HS-27A (cell line): ENCODE measurements around the gene PTGR3.

ENCODE experiments used
- DNase-seq: peaks from one replicate; pipeline ENCODE4 v3.0.0-alpha.2; 2012; ENCODE audit warnings: low read depth, missing footprints

The PTGR3 gene

DNA sequence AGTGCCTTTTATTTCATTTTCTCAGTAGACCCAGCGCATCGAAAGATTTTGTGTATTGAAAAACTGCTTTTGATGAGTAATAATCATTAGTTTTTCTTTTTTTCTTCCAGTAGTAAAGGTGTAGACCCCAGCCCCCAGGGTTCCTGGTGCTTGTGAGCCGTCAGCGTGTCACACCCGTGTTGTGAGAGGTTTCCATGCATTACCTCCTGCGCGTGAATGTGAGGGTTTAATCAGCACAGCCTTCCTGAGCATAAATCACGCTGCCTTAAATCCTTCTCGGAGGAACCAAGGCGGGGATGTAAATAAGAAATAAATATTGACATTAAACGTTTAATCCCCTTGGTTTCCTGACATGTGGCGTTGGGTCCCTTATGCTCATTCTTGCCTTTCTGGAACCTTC is 26.0 kb upstream of the PTGR3 start:
- no peak for DNase-seq

DNA sequence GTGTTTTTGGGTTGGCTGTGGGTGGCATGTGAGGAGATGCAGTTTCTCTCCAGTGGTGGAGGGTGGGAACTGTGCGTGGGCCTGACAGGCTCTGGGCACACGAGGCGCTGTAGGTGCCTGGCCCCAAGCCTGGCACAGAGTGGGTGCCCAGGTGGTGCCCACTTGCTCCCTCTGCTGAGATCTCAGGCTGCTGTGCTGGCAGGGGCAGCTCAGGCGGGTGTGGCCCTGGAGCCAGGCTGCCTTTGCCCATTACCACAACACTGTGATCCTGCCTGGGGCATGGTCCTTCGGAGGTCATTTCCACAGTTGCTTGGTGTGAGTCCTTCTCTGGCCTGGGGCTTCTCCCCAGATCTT is 22.1 kb upstream of the PTGR3 start:
- no peak for DNase-seq

DNA sequence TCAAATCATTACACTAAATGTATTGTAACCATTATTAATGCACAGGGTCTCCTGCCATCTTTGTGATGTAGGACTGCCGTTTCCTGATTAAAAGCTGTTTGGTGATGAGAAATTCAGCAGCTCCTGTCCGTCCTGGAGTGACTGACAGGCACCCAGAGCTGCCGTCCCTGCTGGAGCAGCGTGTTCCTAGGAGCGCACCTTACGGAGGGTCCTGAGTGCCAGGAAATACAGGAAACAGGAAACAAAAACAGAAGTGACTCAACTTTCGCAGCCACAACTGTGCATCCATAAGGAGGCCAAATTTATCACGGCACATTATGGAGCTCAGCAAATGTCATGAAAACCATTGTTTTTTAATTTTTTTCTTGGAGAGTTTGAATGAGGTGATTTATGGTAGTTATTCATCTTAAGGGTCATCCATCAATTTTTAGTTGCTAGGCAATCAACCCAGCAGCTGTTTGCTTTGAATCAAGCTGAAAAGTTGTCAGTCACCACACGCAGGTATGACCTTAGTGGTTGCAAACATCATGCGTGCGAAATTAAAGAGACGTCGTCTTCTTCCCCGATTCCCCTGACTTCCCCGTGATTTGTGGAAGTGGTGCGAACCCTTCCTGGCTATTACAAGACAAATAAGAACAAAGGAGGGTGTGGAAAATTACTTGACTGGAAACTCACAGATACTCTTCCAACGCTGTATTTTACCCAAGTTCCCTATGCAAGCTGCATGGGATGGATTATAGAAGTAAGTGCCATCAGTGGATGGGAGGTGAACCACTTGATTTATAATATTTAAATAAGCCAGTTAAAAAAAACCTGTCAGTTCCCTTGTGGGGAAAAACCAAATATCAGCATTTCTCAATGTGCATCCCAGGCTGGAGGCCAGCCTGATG is 21.5 kb upstream of the PTGR3 start:
- DNase-seq, result no peak

DNA sequence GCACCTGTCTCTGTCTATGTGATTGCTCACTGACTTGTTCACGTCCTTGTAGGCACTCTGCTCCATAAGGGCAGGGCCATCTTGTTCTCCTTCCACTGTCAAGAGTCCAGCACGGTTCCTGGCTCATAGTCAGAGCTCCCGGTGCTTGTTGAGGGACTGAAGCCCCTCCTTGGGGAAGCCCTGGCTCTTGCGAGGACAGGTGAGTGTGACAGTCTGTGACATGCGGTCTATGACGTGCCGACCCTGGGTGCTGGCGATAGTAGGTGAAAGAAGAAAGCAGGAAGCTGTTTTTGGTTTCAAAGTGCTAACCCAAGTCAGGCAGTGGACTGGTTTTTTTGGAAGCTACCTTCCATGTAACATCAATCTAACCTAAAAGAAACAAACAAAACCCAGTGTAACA is 20.5 kb upstream of the PTGR3 start:
- DNase-seq, result no peak

DNA sequence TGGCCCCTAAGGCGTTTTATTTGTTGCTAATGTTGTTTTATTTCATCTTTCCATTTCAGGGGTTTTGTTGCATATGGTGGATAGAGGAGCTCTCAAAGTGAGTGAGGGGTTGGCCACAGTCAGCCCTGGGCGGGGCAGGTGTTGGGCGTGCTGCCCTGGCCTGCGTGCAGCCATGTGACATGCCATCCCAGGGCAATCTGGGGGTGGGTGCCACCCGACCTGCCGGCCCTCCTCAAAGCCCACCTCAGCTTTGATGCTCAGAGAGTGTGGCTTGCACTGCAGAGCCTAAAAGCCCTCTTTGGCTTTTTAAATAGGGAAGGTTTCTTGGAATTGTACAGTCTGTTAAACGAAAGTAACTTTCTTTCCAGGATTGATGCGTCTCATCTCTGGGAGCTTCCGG is 20.0 kb upstream of the PTGR3 start:
- no peak for DNase-seq

DNA sequence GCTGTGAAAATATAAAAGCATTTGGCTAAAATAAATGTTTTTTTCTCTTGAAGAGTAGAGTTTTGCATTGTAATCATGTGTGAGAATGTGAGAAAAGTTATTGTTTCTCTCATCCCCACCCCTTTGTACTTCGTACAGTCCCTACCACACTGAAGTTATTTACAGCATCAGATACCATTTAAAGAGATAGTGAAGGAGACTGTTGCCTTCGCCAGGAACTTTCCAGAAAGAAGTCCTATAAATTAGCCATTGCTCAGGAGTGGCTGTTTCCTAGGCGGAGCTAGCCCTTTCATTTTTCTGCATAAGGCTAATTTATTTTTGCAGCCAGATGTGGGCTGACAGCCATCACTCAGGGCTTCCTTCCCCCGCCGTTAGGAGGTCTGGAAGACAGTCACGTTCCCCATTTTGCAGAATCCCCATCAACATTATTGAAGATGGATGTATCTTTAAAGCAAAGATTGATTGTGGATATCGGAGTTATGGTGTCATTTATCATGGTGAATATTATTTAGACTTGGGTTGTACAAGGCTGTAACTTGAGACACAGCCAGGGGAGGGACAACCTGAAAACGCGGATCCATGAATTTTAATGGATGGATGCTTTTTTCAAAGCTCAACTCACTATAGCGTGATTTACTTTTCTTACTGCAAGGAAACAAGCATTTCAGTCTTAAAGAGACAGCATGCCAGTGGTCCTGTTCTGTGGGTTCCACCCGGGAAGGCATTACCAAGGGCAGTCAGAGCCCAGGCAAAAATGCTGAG is 18.8 kb upstream of the PTGR3 start:
- no peak for DNase-seq

DNA sequence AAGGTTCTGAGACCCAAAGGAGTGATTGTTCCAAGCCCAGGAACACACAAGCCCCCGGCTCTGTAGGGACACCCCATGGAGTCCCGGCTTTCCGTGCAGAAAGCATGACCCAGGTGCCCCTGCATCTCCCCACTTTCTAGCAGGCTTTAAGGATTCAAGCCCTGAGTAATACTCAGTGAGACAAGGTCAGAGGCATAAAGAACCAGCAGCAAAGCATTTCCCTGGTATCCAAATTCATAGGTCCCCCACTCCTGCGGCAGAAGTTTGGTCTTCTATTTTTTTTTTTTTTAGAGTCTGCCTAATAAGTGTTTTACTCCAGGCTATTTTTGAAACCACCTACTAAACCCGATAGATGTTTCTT is 18.0 kb upstream of the PTGR3 start:
- no peak for DNase-seq

DNA sequence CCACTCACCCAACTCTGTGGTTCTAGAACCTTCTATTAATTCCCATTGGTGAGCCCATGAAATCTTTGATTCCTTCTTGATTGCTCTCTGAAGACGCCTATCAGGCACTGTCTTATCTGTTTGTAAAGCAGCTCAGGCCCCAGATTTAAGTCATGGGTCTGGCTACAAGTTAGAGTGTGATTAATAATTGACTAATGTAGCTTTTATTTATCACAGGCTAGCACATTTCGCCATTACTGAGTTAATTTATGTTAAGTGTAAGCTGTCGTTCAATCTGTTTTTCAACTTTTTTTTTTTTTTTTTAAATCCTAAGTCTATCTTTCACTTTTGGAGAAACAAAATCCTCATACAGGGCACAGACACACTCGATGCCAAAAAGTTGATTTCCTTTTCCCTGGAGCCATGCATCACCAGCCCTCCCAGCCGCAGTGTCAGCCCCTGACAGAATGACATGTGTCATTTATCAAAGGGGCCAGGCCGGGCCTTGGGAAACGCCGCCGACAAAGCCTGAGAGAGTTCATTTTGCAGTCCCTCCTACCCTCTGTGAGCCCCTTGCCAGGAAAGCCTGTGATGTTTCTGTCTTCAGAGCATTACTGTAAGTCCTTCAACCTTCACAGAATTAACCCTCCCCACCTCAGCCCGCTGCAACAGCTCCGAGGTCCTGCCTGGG is 17.5 kb upstream of the PTGR3 start:
- no peak for DNase-seq

DNA sequence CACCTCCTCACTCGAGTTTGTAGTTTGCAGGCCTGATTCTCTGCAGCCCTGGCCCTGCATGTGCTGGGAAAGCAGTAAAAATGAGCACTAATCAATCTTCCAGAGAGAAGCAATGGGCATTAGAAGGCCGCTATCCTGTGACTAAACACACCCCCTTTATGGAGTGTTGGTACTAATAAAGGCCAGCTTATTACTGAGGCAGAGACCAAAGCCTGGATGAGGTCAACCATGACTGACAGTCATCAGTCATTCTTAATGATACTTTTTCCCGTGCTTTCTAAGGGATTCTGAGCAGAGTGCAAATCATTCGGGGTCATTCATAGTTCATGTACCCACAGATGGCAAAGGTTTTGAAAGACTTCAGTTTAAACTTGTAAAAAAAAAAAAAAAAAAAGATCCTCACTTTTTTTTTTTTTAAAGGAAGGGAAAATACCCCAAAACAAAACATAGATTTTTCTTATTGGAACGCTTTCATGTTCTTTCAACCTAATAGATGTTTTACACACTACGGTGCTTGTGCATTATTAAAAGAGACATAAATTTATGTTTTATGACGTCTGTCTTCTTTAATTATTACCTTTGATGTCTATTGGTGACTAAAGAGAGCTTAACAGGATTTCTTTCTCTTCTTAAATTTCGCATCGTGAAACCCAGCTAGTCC is 14.9 kb upstream of the PTGR3 start:
- no peak for DNase-seq

DNA sequence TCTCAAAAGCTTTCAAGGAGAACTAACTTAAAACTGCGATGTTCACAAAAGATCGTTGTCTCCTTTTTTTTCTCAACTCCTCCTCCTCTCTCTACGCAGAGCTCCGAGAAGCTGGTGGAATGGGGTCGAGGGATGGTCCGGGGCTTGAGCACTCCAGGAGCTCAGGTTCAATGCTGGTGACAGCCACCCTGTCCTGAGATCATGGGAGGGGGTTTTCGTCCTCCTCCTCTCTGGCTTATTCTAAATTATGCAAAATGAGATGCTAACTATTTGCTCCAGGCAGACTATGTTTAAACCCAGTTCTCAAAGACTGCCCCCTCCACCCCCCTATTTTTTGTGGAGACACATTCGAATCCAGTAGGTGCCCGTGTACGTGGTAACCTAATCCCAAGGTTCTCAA is 13.5 kb upstream of the PTGR3 start:
- DNase-seq, result no peak

DNA sequence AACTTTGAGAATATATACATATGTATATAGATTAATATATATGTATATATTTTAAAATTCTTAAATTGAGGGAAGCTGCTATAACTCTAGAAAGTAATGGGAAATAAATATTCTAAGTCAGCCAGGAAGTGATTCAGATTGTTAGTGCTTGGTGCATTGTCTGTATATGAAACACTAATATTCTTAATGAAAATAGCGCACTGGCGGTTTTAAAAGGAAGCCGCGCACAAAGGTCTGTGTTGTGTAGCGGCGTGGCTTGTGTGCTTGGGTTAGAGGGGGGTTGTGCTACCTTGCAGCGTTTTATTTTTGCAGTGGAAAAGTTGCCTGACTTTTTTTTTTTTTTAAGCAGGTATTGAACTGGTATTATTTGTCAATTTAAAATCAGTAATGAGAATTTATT is 13.0 kb upstream of the PTGR3 start:
- no peak for DNase-seq

DNA sequence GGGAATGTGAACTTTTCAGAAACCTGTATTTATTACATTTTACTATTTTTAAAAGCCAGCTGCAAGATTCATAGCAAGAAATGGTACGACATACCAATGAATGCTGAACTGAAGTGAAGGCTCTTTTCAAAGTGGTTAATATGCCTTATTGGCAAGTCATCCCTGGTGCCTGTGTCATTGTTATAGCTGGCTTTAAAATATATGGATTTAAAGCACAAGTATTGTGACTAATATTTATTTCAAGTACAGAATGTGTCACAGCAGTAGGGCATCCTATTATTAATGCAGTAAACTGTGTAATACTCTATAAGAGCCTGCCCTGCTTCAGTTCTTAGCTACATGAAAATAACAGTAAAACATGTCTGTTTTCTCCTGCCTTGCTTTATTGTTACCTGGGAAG is 12.5 kb upstream of the PTGR3 start:
- DNase-seq, result no peak

DNA sequence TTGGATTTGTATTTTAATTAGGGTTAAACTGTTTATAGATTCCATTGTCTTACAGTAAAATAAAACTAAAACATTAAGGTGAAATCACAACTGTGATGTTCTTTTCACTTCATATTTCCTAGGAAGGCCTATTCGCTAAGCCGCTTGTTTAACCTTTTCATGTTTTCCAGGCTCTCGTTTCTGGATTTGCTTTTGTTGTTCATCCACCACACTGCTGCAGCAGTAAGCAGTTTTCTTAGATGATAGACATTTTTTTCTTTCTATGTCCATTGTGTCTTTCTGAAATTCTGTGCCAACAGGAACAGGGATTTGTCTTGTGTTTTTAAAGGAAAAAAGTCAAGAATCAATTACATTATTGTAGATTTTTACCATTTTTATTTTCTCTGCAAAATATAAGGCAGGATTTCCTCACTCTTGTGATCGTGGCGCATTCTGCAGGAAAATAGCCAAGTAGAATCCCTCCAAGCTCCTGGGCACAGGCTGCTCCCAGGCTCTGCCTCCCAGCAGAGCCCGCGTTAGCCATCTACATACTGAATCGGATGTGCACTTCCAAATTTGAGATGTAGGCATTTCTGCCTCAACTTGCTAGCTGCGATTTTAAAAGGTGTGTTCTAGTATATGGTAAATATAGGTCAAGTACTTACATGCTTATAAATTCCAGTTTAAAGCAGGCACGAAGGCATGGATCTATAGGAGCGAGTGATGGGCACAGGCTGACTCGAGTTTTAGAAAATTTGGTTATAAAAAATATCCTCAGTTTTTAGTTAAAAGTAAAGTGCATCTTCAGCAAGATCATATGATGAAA is 11.8 kb upstream of the PTGR3 start:
- no peak for DNase-seq

DNA sequence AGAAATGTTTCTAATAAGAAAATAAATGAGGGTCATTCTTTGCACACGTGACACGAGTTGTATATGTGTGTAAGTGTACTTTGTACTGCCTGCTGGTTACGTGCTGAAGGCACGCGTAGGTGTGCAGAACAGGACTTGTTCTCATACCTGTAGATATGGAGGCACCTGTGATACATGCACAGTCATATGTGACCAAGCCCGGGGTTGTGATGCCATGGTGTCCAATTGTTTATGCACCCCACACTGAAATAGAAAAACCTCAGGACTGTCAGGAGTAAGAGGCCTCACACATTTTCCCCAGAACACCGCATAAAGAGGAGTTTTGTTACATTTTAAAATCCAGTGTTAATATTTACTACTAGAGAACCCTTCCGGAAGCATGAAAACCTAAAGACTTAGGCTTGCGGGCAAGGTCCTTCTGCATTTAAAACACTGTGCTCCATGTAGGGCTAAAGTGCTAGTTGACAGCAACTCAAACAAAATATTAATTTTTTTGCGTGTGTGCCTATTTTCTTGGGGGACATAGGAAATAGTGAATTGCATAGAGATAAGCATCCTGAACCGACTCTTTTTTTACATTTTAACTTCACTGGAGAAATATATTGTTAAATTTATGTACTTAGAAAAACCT is 10.9 kb upstream of the PTGR3 start:
- no peak for DNase-seq

DNA sequence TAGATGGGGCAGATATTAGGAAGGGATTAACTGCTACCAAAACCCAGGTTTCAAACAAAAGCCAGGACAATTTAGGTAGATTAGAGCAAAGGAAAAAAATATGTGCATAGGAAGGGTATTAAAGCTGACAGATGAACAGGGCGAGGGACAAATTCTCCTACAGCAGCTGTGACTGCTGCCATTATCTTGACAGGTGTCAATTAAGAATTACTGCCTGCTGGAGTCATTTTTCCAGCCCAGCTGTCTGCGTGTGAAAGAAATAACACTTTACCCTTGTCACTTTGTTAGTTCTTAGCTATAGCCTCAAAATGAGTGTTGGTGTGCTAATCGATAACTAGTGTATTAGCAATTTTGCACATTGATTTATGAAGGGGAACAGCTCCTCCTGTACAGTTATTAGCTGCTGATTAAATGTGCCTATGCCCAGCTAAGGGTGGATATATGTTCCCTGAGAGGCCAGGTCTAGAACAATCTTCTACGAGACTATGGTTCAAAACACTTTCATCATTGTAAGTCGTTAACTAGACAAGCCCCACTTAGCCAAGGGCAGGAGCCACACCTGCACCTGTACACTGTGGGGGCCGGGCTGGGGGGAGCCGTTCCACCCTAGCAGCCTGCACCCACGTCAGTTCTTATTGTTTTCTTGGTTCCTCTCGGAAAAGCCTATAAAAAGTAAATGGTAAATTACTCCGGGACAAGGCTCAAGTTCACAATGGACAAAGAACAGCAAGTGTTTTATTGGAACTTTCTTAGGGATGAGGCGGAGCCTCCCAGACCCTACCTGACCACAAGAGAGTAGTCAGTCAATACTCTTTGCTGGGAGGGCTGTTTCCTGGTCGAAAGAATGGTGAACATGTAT is 9.4 kb upstream of the PTGR3 start:
- DNase-seq, result no peak

DNA sequence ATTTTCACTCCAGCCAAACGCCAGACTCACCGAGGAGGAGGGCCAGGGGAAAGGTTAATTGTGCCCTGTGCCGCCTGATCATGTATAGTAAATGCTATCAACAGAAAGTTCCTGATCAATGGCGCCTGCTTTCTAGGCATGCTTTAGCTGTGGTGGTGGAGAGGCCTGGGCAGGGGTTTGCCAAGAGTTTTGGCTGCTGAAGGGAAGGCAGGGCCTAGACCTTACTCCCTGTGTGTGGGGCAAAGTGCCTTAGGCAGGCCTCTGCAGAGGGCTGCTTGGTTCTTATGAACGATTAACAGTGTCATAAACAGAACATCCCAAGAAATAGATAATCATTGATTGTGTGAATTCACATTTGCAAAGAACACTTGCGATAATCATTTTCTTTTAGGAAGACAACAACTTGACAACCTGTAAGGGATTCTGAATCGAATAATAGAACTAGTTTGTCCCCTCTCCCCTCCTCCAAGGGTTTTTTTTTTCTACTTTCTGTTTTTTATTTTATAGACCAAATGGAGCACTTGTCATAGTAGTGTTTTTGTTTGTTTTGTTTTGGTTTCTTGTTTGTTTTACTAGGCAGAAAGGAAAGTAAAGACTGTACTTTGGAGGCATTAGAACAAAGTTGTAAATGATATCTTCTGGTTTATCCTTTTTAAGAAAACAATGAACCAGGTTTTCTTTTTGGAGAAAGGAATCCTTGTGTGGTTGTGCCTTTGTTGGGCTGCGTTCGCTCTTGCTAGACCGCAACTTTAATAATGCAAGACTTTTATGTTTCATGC is 8.2 kb upstream of the PTGR3 start:
- no peak for DNase-seq

DNA sequence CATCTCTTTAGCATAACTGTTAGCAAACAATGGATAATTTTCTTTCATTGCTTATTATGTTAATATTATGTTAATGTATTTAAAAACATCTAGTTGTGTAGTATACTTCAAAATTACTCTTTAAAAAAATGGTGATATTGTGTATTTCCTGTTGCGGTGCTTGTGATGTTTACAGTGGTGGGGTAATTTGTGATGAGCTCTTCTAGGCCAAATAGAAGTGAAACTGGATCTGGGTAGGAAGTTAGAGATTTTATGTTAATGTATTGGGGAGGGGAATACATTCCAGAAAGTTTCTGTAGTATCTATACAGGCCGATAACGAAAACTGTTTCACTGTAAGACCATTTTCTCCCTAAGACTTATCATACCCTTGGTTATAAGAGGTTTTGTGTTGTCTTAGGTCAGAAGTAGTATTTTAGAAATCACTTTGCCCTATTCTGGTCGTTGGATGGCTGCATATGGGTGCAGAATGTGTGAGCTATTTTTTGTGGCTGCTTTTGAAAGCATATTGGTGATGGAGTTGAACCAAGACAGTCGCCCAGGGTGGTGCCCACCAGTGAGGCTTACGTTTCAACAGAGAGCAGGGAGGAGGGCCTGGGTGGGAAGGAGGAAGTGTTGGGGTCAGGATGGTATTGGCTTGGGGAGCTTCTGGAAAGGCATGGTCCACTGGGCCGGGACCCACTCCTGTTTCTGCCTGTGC is 7.4 kb upstream of the PTGR3 start:
- DNase-seq, result no peak

DNA sequence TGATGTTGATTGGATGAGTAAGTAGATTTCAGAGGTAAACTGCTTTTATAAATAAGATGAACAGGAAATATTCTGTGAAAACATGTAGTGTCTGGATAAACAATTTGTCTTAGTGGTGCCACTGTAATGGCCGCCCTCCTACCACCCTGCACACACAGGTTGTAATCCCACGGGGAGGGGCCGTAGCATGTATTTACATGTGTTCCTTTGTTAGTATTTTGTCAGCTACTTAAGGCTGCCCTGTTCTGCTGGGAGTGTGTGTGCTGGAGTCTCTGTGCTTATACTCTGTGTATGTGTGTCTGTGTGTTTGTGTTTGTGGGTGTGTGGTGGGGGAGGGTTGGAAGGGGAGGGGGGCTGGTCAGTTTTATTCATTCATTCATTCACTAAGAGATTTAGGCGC is 6.7 kb upstream of the PTGR3 start:
- no peak for DNase-seq
